HEK293 (cell line): ENCODE results near the gene PARD3B.

ENCODE experiments used
- CTCF ChIA-PET: fragments of 350-600 bp; formaldehyde crosslinking; extraction: SDS; loops from one replicate; lab custom pipeline; 2021; ENCODE audit warnings: antibody characterized with exemption; lab: Yijun Ruan, JAX
- POLR2A ChIA-PET: fragments of 300-600 bp; formaldehyde crosslinking; extraction: SDS; loops from one replicate; lab custom pipeline; 2020; ENCODE audit warnings: antibody characterized with exemption, inconsistent platforms; lab: Yijun Ruan, JAX
- H3K27ac ChIP-seq: fragments of 200-500 bp; sonication (Bioruptor generic); 2 replicates; pipeline ENCODE4 v1.5.1; 2014; ENCODE audit warnings: low read depth, low read length, control low read depth, inconsistent platforms; ENCODE audit errors: extremely low read depth
- H3K36me3 ChIP-seq, 2 experiments: fragments of 200-500 bp in 1 of 2; sonication (Bioruptor generic) in 1 of 2; 1 replicate in 1 of 2; 2 replicates in 1 of 2; pipeline ENCODE4 v1.5.1; 2014 to 2017; ENCODE audit warnings: inconsistent platforms in 2 of 2, low read length in 2 of 2; ENCODE audit not compliant: control insufficient read depth in 2 of 2, insufficient read depth in 1 of 2
- H3K4me1 ChIP-seq: fragments of 200-500 bp; sonication (Bioruptor generic); 2 replicates; pipeline ENCODE4 v1.5.1; 2014; ENCODE audit warnings: mild to moderate bottlenecking, low read length, inconsistent platforms; ENCODE audit not compliant: control insufficient read depth, insufficient read depth
- H3K4me3 ChIP-seq: 2 replicates; pipeline ENCODE4 v1.5.1; 2011; ENCODE audit warnings: low read depth, mild to moderate bottlenecking, control low read depth, low read length, moderate library complexity
- H3K9me3 ChIP-seq: fragments of 200-500 bp; sonication (Bioruptor generic); 2 replicates; pipeline ENCODE4 v1.5.1; 2014; ENCODE audit warnings: low read depth, low read length, inconsistent platforms; ENCODE audit not compliant: control insufficient read depth, insufficient read depth
- GFI1B ChIP-seq: fragments of 450-650 bp; formaldehyde crosslinking; IDR thresholded peaks from 2 replicates; pipeline ENCODE4 v1.5.1; 2016; ENCODE audit warnings: missing biosample characterization, missing genetic modification characterization
- HOXA7 ChIP-seq: sonication (generic); formaldehyde crosslinking; IDR thresholded peaks from 2 replicates; pipeline ENCODE4 v1.8.1; 2022; ENCODE audit warnings: missing genetic modification reagents, borderline replicate concordance
- HOXC10 ChIP-seq: sonication (generic); formaldehyde crosslinking; IDR thresholded peaks from 2 replicates; pipeline ENCODE4 v1.8.1; 2023; ENCODE audit warnings: mild to moderate bottlenecking, missing genetic modification reagents
- IKZF3 ChIP-seq: fragments of 450-650 bp; IDR thresholded peaks from 2 replicates; pipeline ENCODE4 v1.5.0; 2018; ENCODE audit warnings: missing biosample characterization, mild to moderate bottlenecking, missing genetic modification characterization, moderate library complexity
- KLF17 ChIP-seq: fragments of 450-650 bp; formaldehyde crosslinking; IDR thresholded peaks from 2 replicates; pipeline ENCODE4 v1.5.1; 2016; ENCODE audit warnings: missing biosample characterization, missing genetic modification characterization
- PBX3 ChIP-seq: sonication (generic); formaldehyde crosslinking; IDR thresholded peaks from 2 replicates; pipeline ENCODE4 v1.8.1; 2022; ENCODE audit warnings: mild to moderate bottlenecking, moderate library complexity, missing genetic modification reagents
- PRDM2 ChIP-seq: fragments of 450-650 bp; formaldehyde crosslinking; IDR thresholded peaks from 2 replicates; pipeline ENCODE4 v1.5.1; 2016; ENCODE audit warnings: missing biosample characterization, missing genetic modification characterization, borderline replicate concordance
- SETDB1 ChIP-seq: IDR thresholded peaks from one replicate; pipeline ENCODE4 v1.6.1; 2017; ENCODE audit warnings: mild to moderate bottlenecking, low read length, moderate library complexity, mixed read lengths; ENCODE audit not compliant: insufficient read length
- TRIM28 ChIP-seq: IDR thresholded peaks from 2 replicates; pipeline ENCODE4 v1.6.1; 2011; ENCODE audit warnings: low read length, control low read depth, borderline replicate concordance
- YY1 ChIP-seq: fragments of 450-650 bp; formaldehyde crosslinking; IDR thresholded peaks from 2 replicates; pipeline ENCODE4 v1.5.1; 2018; ENCODE audit warnings: missing biosample characterization, missing genetic modification characterization
- ZNF114 ChIP-seq: fragments of 450-650 bp; formaldehyde crosslinking; IDR thresholded peaks from 2 replicates; pipeline ENCODE4 v1.5.0; 2017; ENCODE audit warnings: missing biosample characterization, missing genetic modification characterization
- ZNF138 ChIP-seq: fragments of 450-650 bp; formaldehyde crosslinking; IDR thresholded peaks from 2 replicates; pipeline ENCODE4 v1.5.1; 2016; ENCODE audit warnings: missing biosample characterization, missing genetic modification characterization, borderline replicate concordance
- ZNF169 ChIP-seq: fragments of 450-650 bp; formaldehyde crosslinking; IDR thresholded peaks from 2 replicates; pipeline ENCODE4 v1.5.1; 2016; ENCODE audit warnings: missing biosample characterization, missing genetic modification characterization
- ZNF221 ChIP-seq: fragments of 450-650 bp; formaldehyde crosslinking; IDR thresholded peaks from 2 replicates; pipeline ENCODE4 v1.5.1; 2017; ENCODE audit warnings: missing biosample characterization, missing genetic modification characterization, borderline replicate concordance
- ZNF248 ChIP-seq: fragments of 450-650 bp; formaldehyde crosslinking; IDR thresholded peaks from 2 replicates; pipeline ENCODE4 v1.5.1; 2017; ENCODE audit warnings: missing biosample characterization, missing genetic modification characterization
- ZNF37A ChIP-seq: fragments of 450-650 bp; IDR thresholded peaks from 2 replicates; pipeline ENCODE4 v1.5.1; 2018; ENCODE audit warnings: missing biosample characterization, missing genetic modification characterization
- ZNF510 ChIP-seq: fragments of 450-650 bp; formaldehyde crosslinking; IDR thresholded peaks from 2 replicates; pipeline ENCODE4 v1.5.1; 2018; ENCODE audit warnings: mild to moderate bottlenecking, missing genetic modification characterization, missing biosample characterization; ENCODE audit not compliant: insufficient replicate concordance
- ZNF518A ChIP-seq: fragments of 450-650 bp; formaldehyde crosslinking; conservative IDR thresholded peaks from 2 replicates; pipeline ENCODE4 v1.5.1; 2016; ENCODE audit warnings: low read depth, missing biosample characterization, missing genetic modification characterization
- ZNF529 ChIP-seq: fragments of 450-650 bp; formaldehyde crosslinking; IDR thresholded peaks from 2 replicates; pipeline ENCODE4 v1.5.1; 2017; ENCODE audit warnings: missing genetic modification characterization, missing biosample characterization; ENCODE audit not compliant: insufficient replicate concordance
- ZNF555 ChIP-seq: fragments of 450-650 bp; formaldehyde crosslinking; conservative IDR thresholded peaks from 2 replicates; pipeline ENCODE4 v1.5.1; 2017; ENCODE audit warnings: missing biosample characterization, mild to moderate bottlenecking, missing genetic modification characterization, inconsistent platforms
- ZNF596 ChIP-seq: fragments of 450-650 bp; IDR thresholded peaks from 2 replicates; pipeline ENCODE4 v1.5.0; 2018; ENCODE audit warnings: missing biosample characterization, mild to moderate bottlenecking, missing genetic modification characterization, moderate library complexity
- ZNF664 ChIP-seq: fragments of 450-650 bp; formaldehyde crosslinking; IDR thresholded peaks from 2 replicates; pipeline ENCODE4 v1.5.1; 2016; ENCODE audit warnings: missing biosample characterization, missing genetic modification characterization
- ZNF776 ChIP-seq: fragments of 450-650 bp; formaldehyde crosslinking; IDR thresholded peaks from 2 replicates; pipeline ENCODE4 v1.5.0; 2017; ENCODE audit warnings: missing biosample characterization, missing genetic modification characterization, borderline replicate concordance
- ZSCAN4 ChIP-seq: fragments of 450-650 bp; formaldehyde crosslinking; IDR thresholded peaks from 2 replicates; pipeline ENCODE4 v1.5.1; 2017; ENCODE audit warnings: missing biosample characterization, missing genetic modification characterization

The PARD3B gene

GRCh38 chr2:205496772-205497171 lies 951.5 kb downstream of the PARD3B start (continued):
- no peak for TF ChIP-seq ZNF518A (tag by site-specific recombination)
- no peak for TF ChIP-seq TRIM28
- no peak for TF ChIP-seq ZNF596 (tag by site-specific recombination)
- no peak for TF ChIP-seq ZSCAN4 (tag by site-specific recombination)
- no peak for TF ChIP-seq ZNF114 (tag by site-specific recombination)
- TF ChIP-seq HOXA7 (CRISPR knock-in tag), result no peak
- TF ChIP-seq ZNF529 (tag by site-specific recombination), result no peak

- Histone ChIP-seq H3K9me3 (no peaks in the 10 kb centered on the region), H3K4me1 (no peaks in the 10 kb centered on the region), H3K36me3 (no peaks in the 10 kb centered on the region), H3K4me3 (no peak overlapping the region), H3K27ac (no peak overlapping the region)
- ChIA-PET CTCF (no interaction called here), POLR2A (no interaction called here)
- no peak for TF ChIP-seq ZNF138 (tag by site-specific recombination)
- TF ChIP-seq HOXC10 (CRISPR knock-in tag), result no peak
- TF ChIP-seq ZNF555, result no peak
- no peak for TF ChIP-seq GFI1B (tag by site-specific recombination)
- TF ChIP-seq SETDB1, result no peak
- no peak for TF ChIP-seq YY1
- TF ChIP-seq ZNF37A (tag by site-specific recombination), result no peak
- TF ChIP-seq ZNF221 (tag by site-specific recombination), result no peak
- no peak for TF ChIP-seq ZNF169
- no peak for TF ChIP-seq ZNF664 (tag by site-specific recombination)
- TF ChIP-seq ZNF596 (tag by site-specific recombination), result no peak
- TF ChIP-seq IKZF3 (tag by site-specific recombination), result no peak
- TF ChIP-seq ZNF776 (tag by site-specific recombination), result no peak
- TF ChIP-seq PBX3 (CRISPR knock-in tag), result no peak
- TF ChIP-seq PRDM2 (tag by site-specific recombination), result no peak
- TF ChIP-seq KLF17 (tag by site-specific recombination), result no peak
- no peak for TF ChIP-seq ZNF248 (tag by site-specific recombination)
- no peak for TF ChIP-seq ZNF510 (tag by site-specific recombination)
Observed at GRCh38 chr2:205499006-205499405, 953.7 kb downstream of the PARD3B start.
